Hepatocyte (in vitro differentiated cells): Measurements from ENCODE around the gene ANKRD33. TPM values are rescaled to one million over a fixed set of nuclear protein-coding genes. Genes with fewer than 3 reads are reported as not detected.
A peak's percentile ranks its signal among the peaks of the same experiment; 100 is the strongest.

Experiments used
- DNase-seq: peaks from one replicate; pipeline ENCODE4 v3.0.0-alpha.2; 2016; ENCODE audit warnings: low spot score
- H2AFZ ChIP-seq: fragments of 200-600 bp; sonication (generic); 2 replicates; pipeline ENCODE4 v1.6.0; 2016; ENCODE audit warnings: antibody characterized with exemption, mild to moderate bottlenecking
- H3K27ac ChIP-seq: fragments of 200-600 bp; sonication (generic); 2 replicates; pipeline ENCODE4 v1.5.1; 2016; ENCODE audit warnings: mild to moderate bottlenecking
- H3K27me3 ChIP-seq: fragments of 200-600 bp; sonication (generic); 2 replicates; pipeline ENCODE4 v1.6.1; 2016
- H3K36me3 ChIP-seq: fragments of 200-600 bp; sonication (generic); replicated peaks from 2 replicates; pipeline ENCODE4 v1.5.1; 2016; ENCODE audit warnings: low read depth; ENCODE audit not compliant: insufficient read depth
- H3K4me1 ChIP-seq: fragments of 200-600 bp; sonication (generic); 2 replicates; pipeline ENCODE4 v1.5.1; 2016; ENCODE audit warnings: mild to moderate bottlenecking, moderate library complexity; ENCODE audit not compliant: insufficient read depth
- H3K4me2 ChIP-seq: fragments of 200-600 bp; sonication (generic); 2 replicates; pipeline ENCODE4 v1.6.0; 2016
- H3K4me3 ChIP-seq: fragments of 200-600 bp; sonication (generic); 2 replicates; pipeline ENCODE4 v1.5.1; 2016; ENCODE audit warnings: mild to moderate bottlenecking
- H3K79me2 ChIP-seq: fragments of 200-600 bp; sonication (generic); 2 replicates; pipeline ENCODE4 v1.6.0; 2017; ENCODE audit warnings: mild to moderate bottlenecking
- H3K9me2 ChIP-seq: fragments of 200-600 bp; sonication (generic); replicated peaks from 2 replicates; pipeline ENCODE4 v1.6.0; 2017; ENCODE audit warnings: mild to moderate bottlenecking; ENCODE audit not compliant: insufficient read depth
- H3K9me3 ChIP-seq: fragments of 200-600 bp; sonication (generic); 2 replicates; pipeline ENCODE4 v1.5.1; 2016; ENCODE audit warnings: low read depth, mild to moderate bottlenecking
- H4K20me1 ChIP-seq: fragments of 200-600 bp; sonication (generic); 2 replicates; pipeline ENCODE4 v1.6.0; 2016; ENCODE audit warnings: mild to moderate bottlenecking; ENCODE audit not compliant: insufficient read depth, poor library complexity, severe bottlenecking
- EZH2 ChIP-seq: fragments of 200-600 bp; sonication (generic); IDR thresholded peaks from 2 replicates; pipeline ENCODE4 v1.6.1; 2016; ENCODE audit warnings: antibody characterized with exemption, mild to moderate bottlenecking, borderline replicate concordance
- EZH2phosphoT487 ChIP-seq: fragments of 200-600 bp; sonication (generic); IDR thresholded peaks from one replicate; pipeline ENCODE4 v1.6.1; 2018; ENCODE audit warnings: antibody characterized with exemption, mild to moderate bottlenecking, low read depth, moderate library complexity; ENCODE audit not compliant: unreplicated experiment, severe bottlenecking
- WGBS: methylation state at CpG from one replicate; pipeline ENCODE4 v1.1.6; 2016; ENCODE audit warnings: low lambda C conversion rate; ENCODE audit errors: missing lambda C conversion rate; 5-methylcytosine and 5-hydroxymethylcytosine counted together
- polyA plus RNA-seq: library from polyadenylated mRNA; unstranded; fragments of >200 nt; fragmentation: Nextera tagmentation; extraction: Ambion mirVana; gene quantifications from 2 replicates; pipeline ENCODE4 v1.2.1, GENCODE V29; 2016
- total RNA-seq: library from RNA; depleted of rRNA; stranded (reverse); fragments of >200 nt; gene quantifications from 2 replicates; pipeline ENCODE4 v1.2.3, GENCODE V29; 2014
- TF ChIP-seq, protein P1 (sequence below): fragments of 200-600 bp; sonication (generic); IDR thresholded peaks from 2 replicates; pipeline ENCODE4 v1.5.1; 2016; ENCODE audit warnings: antibody characterized with exemption, mild to moderate bottlenecking; ENCODE audit not compliant: poor library complexity

ANKRD33 gene
- total and polyA plus RNA-seq, 2 experiments from 2014 or later: 0.12 TPM; not detected in 1

DNA sequence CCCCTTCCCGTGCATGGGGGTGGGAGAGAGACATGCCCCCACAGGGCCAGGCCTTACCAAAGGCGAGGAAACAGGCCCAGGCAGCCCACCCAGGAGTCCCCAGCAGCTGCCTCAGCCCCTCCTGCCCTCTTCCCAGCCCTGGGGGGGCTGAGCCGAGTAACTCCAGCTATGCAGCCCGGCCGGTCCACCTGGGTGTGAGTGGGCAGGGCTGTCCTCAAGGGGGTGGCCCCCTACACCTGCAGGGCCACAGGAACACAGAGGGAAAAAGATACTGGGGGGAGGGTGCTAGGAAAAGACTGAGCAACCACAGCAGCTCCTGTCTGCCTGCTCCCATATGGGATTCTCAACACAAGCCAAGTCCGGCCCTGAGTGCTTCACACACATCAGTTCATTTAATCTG lies 46.9 kb upstream of the ANKRD33 start:
- Histone ChIP-seq H3K27ac (no peak overlapping the region), H3K27me3 (no peaks in the 10 kb centered on the region), H3K36me3 (no peaks in the 10 kb centered on the region), H2AFZ (no peak overlapping the region), H4K20me1 (peaks cover 7% of the 10 kb centered on the region), H3K4me1 (peaks cover 21% of the 10 kb centered on the region), H3K79me2 (peaks cover 58% of the 10 kb centered on the region), H3K4me3 (no peak overlapping the region), H3K9me2 (no peaks in the 10 kb centered on the region), H3K9me3 (no peaks in the 10 kb centered on the region), H3K4me2 (no peak overlapping the region)
- WGBS: 80% methylated on average over 5 of the region's 6 CpGs
- TF ChIP-seq EZH2phosphoT487 (no peak), EZH2 (no peak)
- TF ChIP-seq, protein P1, sequence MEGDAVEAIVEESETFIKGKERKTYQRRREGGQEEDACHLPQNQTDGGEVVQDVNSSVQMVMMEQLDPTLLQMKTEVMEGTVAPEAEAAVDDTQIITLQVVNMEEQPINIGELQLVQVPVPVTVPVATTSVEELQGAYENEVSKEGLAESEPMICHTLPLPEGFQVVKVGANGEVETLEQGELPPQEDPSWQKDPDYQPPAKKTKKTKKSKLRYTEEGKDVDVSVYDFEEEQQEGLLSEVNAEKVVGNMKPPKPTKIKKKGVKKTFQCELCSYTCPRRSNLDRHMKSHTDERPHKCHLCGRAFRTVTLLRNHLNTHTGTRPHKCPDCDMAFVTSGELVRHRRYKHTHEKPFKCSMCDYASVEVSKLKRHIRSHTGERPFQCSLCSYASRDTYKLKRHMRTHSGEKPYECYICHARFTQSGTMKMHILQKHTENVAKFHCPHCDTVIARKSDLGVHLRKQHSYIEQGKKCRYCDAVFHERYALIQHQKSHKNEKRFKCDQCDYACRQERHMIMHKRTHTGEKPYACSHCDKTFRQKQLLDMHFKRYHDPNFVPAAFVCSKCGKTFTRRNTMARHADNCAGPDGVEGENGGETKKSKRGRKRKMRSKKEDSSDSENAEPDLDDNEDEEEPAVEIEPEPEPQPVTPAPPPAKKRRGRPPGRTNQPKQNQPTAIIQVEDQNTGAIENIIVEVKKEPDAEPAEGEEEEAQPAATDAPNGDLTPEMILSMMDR: no peak
- no peak for DNase-seq

DNA sequence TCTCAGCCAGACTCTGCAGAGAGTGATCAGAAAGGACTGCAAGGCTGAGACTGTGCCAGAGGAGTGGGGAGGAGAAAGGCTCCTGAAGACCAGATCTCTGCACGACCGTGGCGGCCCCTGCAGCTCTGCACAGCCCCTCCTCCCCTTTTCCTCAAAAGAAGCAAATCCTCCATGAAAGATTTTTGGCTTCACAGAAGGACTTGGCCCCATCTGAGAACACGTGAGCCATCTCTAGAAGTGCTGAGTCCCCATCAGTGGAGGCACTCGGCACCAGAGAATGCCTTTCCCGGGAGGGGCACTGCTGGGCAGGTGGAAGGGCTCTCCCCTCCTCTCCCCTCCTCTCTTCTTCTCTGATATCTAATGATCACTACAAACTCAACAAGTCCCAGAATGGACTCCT lies 46.2 kb upstream of the ANKRD33 start:
- Histone ChIP-seq H3K27me3 (no peaks in the 10 kb centered on the region), H4K20me1 (peaks cover 9% of the 10 kb centered on the region), H3K4me2 (no peak overlapping the region), H3K9me3 (no peaks in the 10 kb centered on the region), H3K9me2 (no peaks in the 10 kb centered on the region), H3K79me2 (peaks cover 63% of the 10 kb centered on the region), H2AFZ (no peak overlapping the region), H3K4me1 (peaks cover 28% of the 10 kb centered on the region), H3K4me3 (no peak overlapping the region), H3K36me3 (no peaks in the 10 kb centered on the region), H3K27ac (no peak overlapping the region)
- TF ChIP-seq EZH2 (no peak), EZH2phosphoT487 (no peak)
- TF ChIP-seq, protein P1: no peak
- no peak for DNase-seq
- WGBS: 45% methylated on average over 6 of the region's 6 CpGs

DNA sequence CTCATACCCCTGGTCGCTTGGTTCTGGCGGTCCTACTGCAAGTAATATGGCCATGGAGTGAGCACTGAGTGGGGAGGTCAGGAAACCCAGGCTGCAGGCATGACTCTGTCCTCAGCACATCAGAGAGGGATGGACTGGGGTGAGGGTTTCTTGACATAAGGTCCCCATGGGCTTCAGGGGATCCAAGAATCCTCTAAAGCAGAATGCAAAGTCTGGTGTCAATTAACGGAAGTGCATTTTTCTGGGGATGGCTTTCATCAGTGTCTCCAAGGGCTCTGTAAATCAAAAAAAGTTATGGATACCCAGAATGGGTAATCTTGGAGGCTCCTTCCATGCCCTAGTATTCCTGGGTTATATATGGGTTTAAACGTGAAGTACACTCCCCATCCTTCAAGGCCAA lies 43.0 kb upstream of the ANKRD33 start:
- WGBS: 79% methylated on average over 4 of the region's 4 CpGs
- H3K9me2 ChIP-seq: no peaks in the 10 kb centered on the region
- no peaks in the 10 kb centered on the region for H3K27me3 ChIP-seq
- no peaks in the 10 kb centered on the region for H3K9me3 ChIP-seq
- H4K20me1 ChIP-seq: peaks cover 7% of the 10 kb centered on the region
- H2AFZ ChIP-seq: no peak overlapping the region
- TF ChIP-seq EZH2phosphoT487: no peak
- no peak for TF ChIP-seq EZH2
- TF ChIP-seq, protein P1: no peak
- H3K4me1 ChIP-seq: peaks cover 28% of the 10 kb centered on the region
- DNase-seq: no peak
- no peak overlapping the region for H3K27ac ChIP-seq
- no peak overlapping the region for H3K4me3 ChIP-seq
- peaks cover 56% of the 10 kb centered on the region for H3K79me2 ChIP-seq
- peak overlapping the region; percentile 96 for H3K4me2 ChIP-seq
- H3K36me3 ChIP-seq: no peaks in the 10 kb centered on the region

DNA sequence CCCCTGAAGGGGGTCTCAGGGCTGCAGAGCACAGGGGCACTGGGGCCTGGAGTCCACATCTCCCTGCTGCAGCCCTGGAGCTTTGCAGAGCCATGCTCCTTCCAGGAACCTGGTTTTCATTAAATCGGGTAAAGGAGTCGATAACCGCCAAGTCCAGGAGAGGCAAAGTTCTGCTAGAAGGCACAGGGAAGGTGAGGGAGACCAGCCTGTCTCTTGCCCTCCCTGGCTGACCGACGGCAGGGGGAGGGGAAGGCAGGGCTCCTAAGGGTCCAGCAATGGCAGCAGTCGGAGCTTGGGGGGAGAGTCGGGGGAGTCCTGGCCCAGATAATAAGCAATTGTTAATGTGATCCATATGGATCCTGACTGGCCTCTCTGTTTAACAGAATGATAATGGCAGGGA lies 42.4 kb upstream of the ANKRD33 start:
- Histone ChIP-seq H3K4me1 (peaks cover 28% of the 10 kb centered on the region), H3K9me3 (no peaks in the 10 kb centered on the region), H3K79me2 (peaks cover 50% of the 10 kb centered on the region), H3K27me3 (no peaks in the 10 kb centered on the region), H2AFZ (no peak overlapping the region), H3K27ac (peak overlapping the region; percentile 77), H4K20me1 (peaks cover 5% of the 10 kb centered on the region), H3K36me3 (no peaks in the 10 kb centered on the region), H3K4me2 (peak overlapping the region; percentile 96), H3K4me3 (no peak overlapping the region), H3K9me2 (no peaks in the 10 kb centered on the region)
- no peak for DNase-seq
- TF ChIP-seq EZH2phosphoT487 (no peak), EZH2 (no peak)
- TF ChIP-seq, protein P1: no peak
- 21% methylated on average over 6 of the region's 7 CpGs for WGBS
